MCF 10A (cell line): Measurements from ENCODE around the gene CEBPA. TPM values are rescaled to one million over a fixed set of nuclear protein-coding genes. Genes with fewer than 3 reads are reported as not detected.
"Not testable (repeated sequence)": the region's sequence is repeated elsewhere in the genome, so short reads cannot be mapped to it uniquely, and the experiment has no call there.

Experiments
- BruUV-seq: library from RNA; stranded (reverse); fragments of 400-500 nt; replicated peaks from 2 replicates; lab custom pipeline; 2021; lab: Mats Ljungman, UMichigan
- CTCF ChIA-PET: fragments of 300-600 bp; sonication (Branson Sonifier 250); formaldehyde crosslinking; extraction: SDS; loops from one replicate; lab custom pipeline; 2021; ENCODE audit warnings: antibody characterized with exemption, inconsistent platforms; lab: Yijun Ruan, JAX
- POLR2A ChIA-PET: fragments of 300-600, 350-650 bp; sonication (Branson Sonifier 250); formaldehyde crosslinking; extraction: SDS; loops from one replicate; lab custom pipeline; 2020; ENCODE audit warnings: antibody characterized with exemption, inconsistent platforms; lab: Yijun Ruan, JAX
- DNase-seq: peaks from one replicate; pipeline ENCODE4 v3.0.0-alpha.2; 2018; ENCODE audit not compliant: unreplicated experiment
- H3K27ac Mint-ChIP-seq: one replicate; pipeline ENCODE4 v1.8.0; 2022; ENCODE audit warnings: mild to moderate bottlenecking, low read depth, mixed read lengths; ENCODE audit not compliant: unreplicated experiment
- H3K27me3 Mint-ChIP-seq: one replicate; pipeline ENCODE4 v1.8.0; 2022; ENCODE audit warnings: mixed read lengths; ENCODE audit not compliant: insufficient read depth, unreplicated experiment
- H3K36me3 Mint-ChIP-seq: one replicate; pipeline ENCODE4 v1.8.0; 2022; ENCODE audit warnings: mild to moderate bottlenecking, moderate library complexity, mixed read lengths; ENCODE audit not compliant: insufficient read depth, unreplicated experiment
- H3K4me1 Mint-ChIP-seq: one replicate; pipeline ENCODE4 v1.8.0; 2022; ENCODE audit warnings: mixed read lengths; ENCODE audit not compliant: insufficient read depth, unreplicated experiment
- H3K4me3 Mint-ChIP-seq: one replicate; pipeline ENCODE4 v1.8.0; 2022; ENCODE audit warnings: mild to moderate bottlenecking, moderate library complexity, mixed read lengths; ENCODE audit not compliant: unreplicated experiment
- H3K9me3 Mint-ChIP-seq: one replicate; pipeline ENCODE4 v1.8.0; 2022; ENCODE audit warnings: mixed read lengths; ENCODE audit not compliant: unreplicated experiment
- CTCF ChIP-seq: fragments of 200-600 bp; IDR thresholded peaks from one replicate; pipeline ENCODE4 v1.8.0; 2022; ENCODE audit warnings: antibody characterized with exemption, mild to moderate bottlenecking; ENCODE audit not compliant: unreplicated experiment
- intact Hi-C: fragments of 100-400 bp; cut with micrococcal nuclease; formaldehyde crosslinking; loops from 2 replicates; pipeline ENCODE4 v1.14.1; 2022
- total RNA-seq: library from RNA; stranded (reverse); gene quantifications from 2 replicates; pipeline ENCODE4 v1.2.3, GENCODE V29; 2022

The CEBPA gene
- total RNA-seq, 1 experiment from 2014 or later = 4.7 TPM

GRCh38 chr19:33317517-33317916 lies 15.2 kb upstream of the CEBPA start:
- CTCF ChIA-PET = interaction anchor here (0.9 kb wide), 1 partner anchor 14 kb away, joined by 5 read pairs; no protein-coding TSS in a partner anchor

DNA sequence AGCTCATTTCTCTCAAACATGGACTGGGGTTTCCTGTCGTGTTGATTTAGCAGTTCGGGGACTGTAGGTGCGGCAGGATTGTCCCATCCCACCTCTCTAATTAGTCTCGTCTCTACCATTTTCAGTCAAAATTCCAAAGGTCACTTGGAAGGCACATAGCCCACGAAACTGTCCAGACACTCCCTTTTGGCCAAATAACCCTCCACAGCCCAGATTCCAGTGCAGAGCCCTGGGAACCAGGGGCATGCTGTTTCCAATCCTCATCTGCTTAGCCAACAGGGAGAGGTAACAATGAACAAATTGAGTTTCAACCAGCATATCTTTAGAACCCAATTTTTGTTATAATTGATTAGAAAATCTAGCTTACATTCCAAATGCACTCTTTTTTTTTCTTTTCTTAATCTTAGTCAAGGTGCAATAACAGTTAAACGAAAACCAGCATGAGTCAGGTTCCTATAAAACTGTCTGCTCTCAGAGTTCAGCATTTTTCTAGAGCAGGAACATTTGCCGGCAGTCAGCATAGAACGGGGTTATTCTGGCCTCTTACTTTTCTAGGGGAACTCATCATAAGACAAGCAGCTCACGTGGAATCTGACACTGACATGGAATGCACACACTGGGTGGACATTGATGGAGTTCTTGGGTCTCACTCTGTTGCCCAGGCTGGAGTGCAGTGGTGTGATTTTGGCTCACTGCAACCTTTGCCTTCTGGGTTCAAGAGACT lies 14.4 kb upstream of the CEBPA start:
- no peak for DNase-seq
- Mint-ChIP-seq H3K4me1 (no peaks in the 10 kb centered on the region), H3K4me3 (no peak overlapping the region), H3K27me3 (no peaks in the 10 kb centered on the region), H3K36me3 (no peaks in the 10 kb centered on the region), H3K9me3 (no peaks in the 10 kb centered on the region), H3K27ac (no peak overlapping the region)
- no peak for TF ChIP-seq CTCF
- intact Hi-C loops = no loop called here
- CTCF ChIA-PET = interaction anchor here (0.8 to 1.6 kb wide), 3 partner anchors 9 to 74 kb away, joined by 3 to 12 read pairs (median 5); no protein-coding TSS in a partner anchor
- POLR2A ChIA-PET = interaction anchor here (0.8 to 1.0 kb wide), 4 partner anchors 13 to 147 kb away, joined by 3 to 4 read pairs (median 3); no protein-coding TSS in a partner anchor
- no TSS peak for BruUV-seq

More at GRCh38 chr19:33317517-33317916, 15.2 kb upstream of the CEBPA start:
- POLR2A ChIA-PET = no interaction called here
- no peak for DNase-seq
- intact Hi-C loops = no loop called here
- Mint-ChIP-seq H3K4me1 (no peaks in the 10 kb centered on the region), H3K9me3 (no peaks in the 10 kb centered on the region), H3K4me3 (no peak overlapping the region), H3K36me3 (no peaks in the 10 kb centered on the region), H3K27ac (no peak overlapping the region), H3K27me3 (no peaks in the 10 kb centered on the region)
- no peak for TF ChIP-seq CTCF
- no TSS peak for BruUV-seq

- H3K36me3 Mint-ChIP-seq, DNase-seq, H3K27me3 Mint-ChIP-seq, intact Hi-C loops, H3K4me1 Mint-ChIP-seq, H3K9me3 Mint-ChIP-seq, BruUV-seq, H3K27ac Mint-ChIP-seq, H3K4me3 Mint-ChIP-seq: not testable (repeated sequence)
- ChIA-PET CTCF (interaction anchor here (0.7 to 1.7 kb wide), 6 partner anchors 12 to 324 kb away, joined by 3 to 6 read pairs (median 4); no protein-coding TSS in a partner anchor), POLR2A (interaction anchor here (0.7 to 1.2 kb wide), 4 partner anchors 10 to 62 kb away, joined by 3 read pairs; partner anchors contain the start of gene CEBPG)
Measured at GRCh38 chr19:33312808-33313207, 10.5 kb upstream of the CEBPA start.

GRCh38 chr19:33312065-33312464 lies 9.7 kb upstream of the CEBPA start:
- no peaks in the 10 kb centered on the region for H3K36me3 Mint-ChIP-seq
- no peak for TF ChIP-seq CTCF
- no peak overlapping the region for H3K27ac Mint-ChIP-seq
- H3K4me3 Mint-ChIP-seq = no peak overlapping the region
- intact Hi-C loops = no loop called here
- POLR2A ChIA-PET = interaction anchor here (0.7 to 2.1 kb wide), 5 partner anchors 9 to 63 kb away, joined by 3 to 5 read pairs (median 3); partner anchors contain the start of gene CEBPG
- no peaks in the 10 kb centered on the region for H3K27me3 Mint-ChIP-seq
- DNase-seq = no peak
- no peaks in the 10 kb centered on the region for H3K4me1 Mint-ChIP-seq
- no TSS peak for BruUV-seq
- no peaks in the 10 kb centered on the region for H3K9me3 Mint-ChIP-seq
- CTCF ChIA-PET = interaction anchor here (0.6 to 1.7 kb wide), 12 partner anchors 9 to 335 kb away, joined by 3 to 6 read pairs (median 4); no protein-coding TSS in a partner anchor
